Measurements from ENCODE around the gene DSCAML1. TPM values are rescaled to one million over a fixed set of nuclear protein-coding genes. Genes with fewer than 3 reads are reported as not detected.

Gene DSCAML1
- total RNA-seq, 4 donors from 2014 or later, result 0.29 to 29.1 (median 3.4) TPM

GRCh38 chr11:117492578-117493251, 304.3 kb downstream of the DSCAML1 start:
- TF ChIP-seq, protein P1, sequence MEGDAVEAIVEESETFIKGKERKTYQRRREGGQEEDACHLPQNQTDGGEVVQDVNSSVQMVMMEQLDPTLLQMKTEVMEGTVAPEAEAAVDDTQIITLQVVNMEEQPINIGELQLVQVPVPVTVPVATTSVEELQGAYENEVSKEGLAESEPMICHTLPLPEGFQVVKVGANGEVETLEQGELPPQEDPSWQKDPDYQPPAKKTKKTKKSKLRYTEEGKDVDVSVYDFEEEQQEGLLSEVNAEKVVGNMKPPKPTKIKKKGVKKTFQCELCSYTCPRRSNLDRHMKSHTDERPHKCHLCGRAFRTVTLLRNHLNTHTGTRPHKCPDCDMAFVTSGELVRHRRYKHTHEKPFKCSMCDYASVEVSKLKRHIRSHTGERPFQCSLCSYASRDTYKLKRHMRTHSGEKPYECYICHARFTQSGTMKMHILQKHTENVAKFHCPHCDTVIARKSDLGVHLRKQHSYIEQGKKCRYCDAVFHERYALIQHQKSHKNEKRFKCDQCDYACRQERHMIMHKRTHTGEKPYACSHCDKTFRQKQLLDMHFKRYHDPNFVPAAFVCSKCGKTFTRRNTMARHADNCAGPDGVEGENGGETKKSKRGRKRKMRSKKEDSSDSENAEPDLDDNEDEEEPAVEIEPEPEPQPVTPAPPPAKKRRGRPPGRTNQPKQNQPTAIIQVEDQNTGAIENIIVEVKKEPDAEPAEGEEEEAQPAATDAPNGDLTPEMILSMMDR (IDR thresholded peaks at IDR 0.05), result no peak
- no peak for TF ChIP-seq POLR2A (IDR thresholded peaks at IDR 0.05)
- H3K4me1 ChIP-seq, result no peaks in the 10 kb centered on the region
- no peak overlapping the region for H3K4me3 ChIP-seq
- no peak overlapping the region for H3K27ac ChIP-seq
- intact Hi-C loops (cut with DNase I; ENCODE audit: low total_unique reads), result no loop called here
- H3K9me3 ChIP-seq, result no peaks in the 10 kb centered on the region
- DNase-seq, result no peak
- no peaks in the 10 kb centered on the region for H3K27me3 ChIP-seq
- H3K36me3 ChIP-seq, result no peaks in the 10 kb centered on the region

GRCh38 chr11:117490911-117491310, 306.1 kb downstream of the DSCAML1 start:
- H3K9me3 ChIP-seq, result no peaks in the 10 kb centered on the region
- intact Hi-C loops (cut with DNase I; ENCODE audit: low total_unique reads), result no loop called here
- no peak overlapping the region for H3K27ac ChIP-seq
- H3K4me1 ChIP-seq, result no peaks in the 10 kb centered on the region
- H3K36me3 ChIP-seq, result no peaks in the 10 kb centered on the region
- no peaks in the 10 kb centered on the region for H3K27me3 ChIP-seq
- TF ChIP-seq, protein P1 (IDR thresholded peaks at IDR 0.05), result no peak
- TF ChIP-seq POLR2A (IDR thresholded peaks at IDR 0.05), result no peak
- H3K4me3 ChIP-seq, result no peak overlapping the region
- no peak for DNase-seq

DNA sequence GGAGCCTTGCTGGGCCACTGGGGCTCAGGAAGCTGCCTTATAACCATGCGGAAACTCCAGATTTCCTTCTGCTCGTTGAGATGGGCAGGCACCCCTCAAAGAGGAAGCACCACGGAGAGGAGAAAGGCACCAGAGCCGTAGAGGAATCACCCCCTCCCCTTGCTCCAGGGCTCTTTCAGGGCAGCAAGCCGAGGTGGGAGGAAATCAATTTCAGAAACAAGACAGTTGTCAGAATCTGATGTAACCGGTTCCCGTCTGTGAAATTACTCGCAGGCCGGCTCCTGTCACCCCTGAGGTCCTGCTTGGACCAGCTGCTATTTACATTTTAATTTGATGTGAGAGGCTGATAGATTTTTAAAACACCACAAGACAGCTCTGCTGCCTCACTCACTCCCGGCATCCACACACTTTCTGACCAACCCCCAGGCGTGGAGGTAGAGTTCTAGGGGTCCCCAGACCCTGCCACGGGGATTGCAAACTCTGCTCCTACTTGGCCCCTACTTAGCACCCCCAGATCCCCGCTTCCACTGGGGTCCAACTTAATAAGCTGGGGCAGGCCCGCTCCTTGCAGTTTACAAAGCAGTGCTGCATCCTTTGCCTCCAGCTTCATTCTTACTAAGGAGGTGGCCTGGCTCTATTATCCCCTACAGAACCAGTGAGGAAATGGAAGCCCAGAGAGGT, 306.9 kb downstream of the DSCAML1 start:
- DNase-seq, result no peak
- no peaks in the 10 kb centered on the region for H3K9me3 ChIP-seq
- no peaks in the 10 kb centered on the region for H3K36me3 ChIP-seq
- intact Hi-C loops (cut with DNase I; ENCODE audit: low total_unique reads), result no loop called here
- no peak for TF ChIP-seq POLR2A (IDR thresholded peaks at IDR 0.05)
- TF ChIP-seq, protein P1 (IDR thresholded peaks at IDR 0.05), result no peak
- no peaks in the 10 kb centered on the region for H3K4me1 ChIP-seq
- H3K27ac ChIP-seq, result no peak overlapping the region
- no peak overlapping the region for H3K4me3 ChIP-seq
- no peaks in the 10 kb centered on the region for H3K27me3 ChIP-seq

- Histone ChIP-seq H3K36me3 (no peaks in the 10 kb centered on the region), H3K4me1 (no peaks in the 10 kb centered on the region), H3K9me3 (no peaks in the 10 kb centered on the region), H3K4me3 (no peak overlapping the region), H3K27ac (no peak overlapping the region), H3K27me3 (no peaks in the 10 kb centered on the region)
- intact Hi-C loops (cut with DNase I; ENCODE audit: low total_unique reads), result no loop called here
- DNase-seq, result no peak
- no peak for TF ChIP-seq POLR2A (IDR thresholded peaks at IDR 0.05)
- TF ChIP-seq, protein P1 (IDR thresholded peaks at IDR 0.05), result no peak
Measured at GRCh38 chr11:117488996-117489952, 307.7 kb downstream of the DSCAML1 start.

Data from uterus (tissue), 4 donors.